ENCODE data around the gene C22orf42. TPM values are rescaled to one million over a fixed set of nuclear protein-coding genes. Genes with fewer than 3 reads are reported as not detected.
A peak's percentile ranks its signal among the peaks of the same experiment; 100 is the strongest.

The C22orf42 gene
- total and polyA plus RNA-seq, 8 donors: 0.31 to 9.2 (median 0.90) TPM; not detected in 2

GRCh38 chr22:32106930-32107329, 52.2 kb downstream of the C22orf42 start:
- H3K4me3 ChIP-seq: no peak overlapping the region
- H3K27me3 ChIP-seq: no peaks in the 10 kb centered on the region
- H3K9me3 ChIP-seq: no peaks in the 10 kb centered on the region
- no peak for DNase-seq
- no peaks in the 10 kb centered on the region for H3K36me3 ChIP-seq
- no peak for ATAC-seq
- intact Hi-C loops (cut with DNase I): no loop called here
- H3K27ac ChIP-seq: no peak overlapping the region
- H3K4me1 ChIP-seq: no peaks in the 10 kb centered on the region
- WGBS, 2 donors: 6 to 8% methylated on average over 1 of the region's 1 CpG
- TF ChIP-seq CTCF (IDR thresholded peaks at IDR 0.05): no peak
- no peak for FAIRE-seq

GRCh38 chr22:32103658-32104315, 55.3 kb downstream of the C22orf42 start:
- no peak overlapping the region for H3K27ac ChIP-seq
- peak; percentile 16 to 73 (median 44) for ATAC-seq
- WGBS, 2 donors: 6 to 14% methylated on average over 2 of the region's 2 CpGs
- H3K4me3 ChIP-seq: no peak overlapping the region
- no peaks in the 10 kb centered on the region for H3K4me1 ChIP-seq
- H3K36me3 ChIP-seq: no peaks in the 10 kb centered on the region
- H3K27me3 ChIP-seq: no peaks in the 10 kb centered on the region
- TF ChIP-seq CTCF (IDR thresholded peaks at IDR 0.05): no peak
- intact Hi-C loops (cut with DNase I): no loop called here
- no peak for DNase-seq
- no peaks in the 10 kb centered on the region for H3K9me3 ChIP-seq
- no peak for FAIRE-seq

- ATAC-seq: peak in 1 of 4 donors; percentile 60
- no peak for DNase-seq
- no peak for TF ChIP-seq CTCF (IDR thresholded peaks at IDR 0.05)
- intact Hi-C loops (cut with DNase I): no loop called here
- no peaks in the 10 kb centered on the region for H3K9me3 ChIP-seq
- 9 to 23% methylated on average over 1 of the region's 1 CpG for WGBS, 2 donors
- H3K27ac ChIP-seq: no peak overlapping the region
- H3K4me3 ChIP-seq: no peak overlapping the region
- no peaks in the 10 kb centered on the region for H3K4me1 ChIP-seq
- H3K36me3 ChIP-seq: no peaks in the 10 kb centered on the region
- no peaks in the 10 kb centered on the region for H3K27me3 ChIP-seq
- no peak for FAIRE-seq
These were observed 58.4 kb downstream of the C22orf42 start for GRCh38 chr22:32100711-32101110.

Other genes starting within 250 kb of the C22orf42 start
- gene YWHAH, start 214.8 kb downstream of the C22orf42 start, total RNA-seq: 100 to 1,000 TPM in 1 of 6 donors, 10 to 100 TPM in 5; 40.2 to 106 (median 48.0) TPM
- gene YWHAH, start 214.8 kb downstream of the C22orf42 start, polyA plus RNA-seq: 10 to 100 TPM; 41.3 to 62.2 TPM
- gene SLC5A1, start 116.0 kb downstream of the C22orf42 start, total RNA-seq: 1 to 10 TPM in 5 of 6 donors, under 1 TPM in 1; 0.51 to 3.2 (median 2.6) TPM
- 1 to 10 TPM; 1.1 to 5.9 TPM for gene SLC5A1, start 116.0 kb downstream of the C22orf42 start, polyA plus RNA-seq
- gene RFPL2, start 45.8 kb upstream of the C22orf42 start, total RNA-seq: under 1 TPM in 1 of 6 donors, not detected in 5; 0.08 TPM
- 1 to 10 TPM in 1 of 2 donors, under 1 TPM in 1; 0.19 to 1.5 TPM for gene RFPL2, start 45.8 kb upstream of the C22orf42 start, polyA plus RNA-seq
- under 1 TPM; 0.12 to 0.69 (median 0.22) TPM for gene SLC5A4, start 96.0 kb upstream of the C22orf42 start, total RNA-seq
- under 1 TPM; 0.19 to 0.56 TPM for gene SLC5A4, start 96.0 kb upstream of the C22orf42 start, polyA plus RNA-seq
- gene RFPL3, start 198.6 kb upstream of the C22orf42 start, total RNA-seq: not detected
- gene RFPL3, start 198.6 kb upstream of the C22orf42 start, polyA plus RNA-seq: under 1 TPM in 1 of 2 donors, not detected in 1; 0.21 TPM

Data from pancreas (tissue), 10 donors.